HG03066 (cell line): Measurements from ENCODE around the gene TENM4.

Experiments used
- ATAC-seq: cut with Tn5 transposase; IDR thresholded peaks from one replicate; pipeline ENCODE4 v1.9.1; 2021; ENCODE audit warnings: low read depth; ENCODE audit not compliant: unreplicated experiment

Gene TENM4

GRCh38 chr11:78812513-78813293 is 628.1 kb downstream of the TENM4 start:
- ATAC-seq, result no peak

- no peak for ATAC-seq
These were observed 630.2 kb downstream of the TENM4 start for GRCh38 chr11:78810559-78811009.

- ATAC-seq, result no peak
These were observed 630.8 kb downstream of the TENM4 start for GRCh38 chr11:78809931-78810541.

GRCh38 chr11:78808923-78809322 is 631.9 kb downstream of the TENM4 start:
- no peak for ATAC-seq

GRCh38 chr11:78807351-78807750 is 633.5 kb downstream of the TENM4 start:
- ATAC-seq, result no peak

GRCh38 chr11:78806214-78807004 is 634.4 kb downstream of the TENM4 start:
- no peak for ATAC-seq

GRCh38 chr11:78804991-78805390 is 635.8 kb downstream of the TENM4 start:
- ATAC-seq, result no peak

- ATAC-seq, result no peak
These were observed 636.8 kb downstream of the TENM4 start for GRCh38 chr11:78803995-78804394.

- ATAC-seq, result no peak
These were observed 638.6 kb downstream of the TENM4 start for GRCh38 chr11:78802058-78802761.

GRCh38 chr11:78801161-78801884 is 639.5 kb downstream of the TENM4 start:
- no peak for ATAC-seq

GRCh38 chr11:78800756-78801155 is 640.1 kb downstream of the TENM4 start:
- ATAC-seq, result no peak

- no peak for ATAC-seq
These were observed 640.6 kb downstream of the TENM4 start for GRCh38 chr11:78800096-78800690.

- ATAC-seq, result peak; percentile 79
These were observed 642.2 kb downstream of the TENM4 start for GRCh38 chr11:78798663-78799062.

GRCh38 chr11:78797559-78797958 is 643.3 kb downstream of the TENM4 start:
- ATAC-seq, result no peak

- no peak for ATAC-seq
These were observed 643.9 kb downstream of the TENM4 start for GRCh38 chr11:78796956-78797355.

- ATAC-seq, result no peak
These were observed 645.1 kb downstream of the TENM4 start for GRCh38 chr11:78795621-78796261.

GRCh38 chr11:78791964-78792363 is 648.9 kb downstream of the TENM4 start:
- ATAC-seq, result no peak

GRCh38 chr11:78791254-78791653 is 649.6 kb downstream of the TENM4 start:
- no peak for ATAC-seq

- ATAC-seq, result no peak
These were observed 650.0 kb downstream of the TENM4 start for GRCh38 chr11:78790784-78791183.
